Cardiac fibroblast (primary cell): ENCODE results near the gene FHL2.
"Not testable (repeated sequence)": the region's sequence is repeated elsewhere in the genome, so short reads cannot be mapped to it uniquely, and the experiment has no call there.

Source experiments
- DNase-seq, 2 donors: peaks; one replicate each; pipeline versions ENCODE4 v3.0.0 to v3.0.0-alpha.2; 2010; ENCODE audit warnings: low read depth in 2 of 2
- H3K4me3 ChIP-seq, 2 donors: replicated peaks in 1 of 2; 1 replicate in 1 of 2; 2 replicates in 1 of 2; pipeline ENCODE4 v1.5.1; 2011; ENCODE audit warnings: low read depth in 2 of 2, low read length in 2 of 2, mild to moderate bottlenecking in 2 of 2, moderate library complexity in 1 of 2
- TF ChIP-seq, protein P1 (sequence below): IDR thresholded peaks from one replicate; pipeline ENCODE4 v1.5.1; 2011; ENCODE audit warnings: low read depth, mild to moderate bottlenecking, low read length, inconsistent platforms

Gene FHL2

GRCh38 chr2:105431367-105432043 lies 32.7 kb upstream of the FHL2 start:
- TF ChIP-seq, protein P1, sequence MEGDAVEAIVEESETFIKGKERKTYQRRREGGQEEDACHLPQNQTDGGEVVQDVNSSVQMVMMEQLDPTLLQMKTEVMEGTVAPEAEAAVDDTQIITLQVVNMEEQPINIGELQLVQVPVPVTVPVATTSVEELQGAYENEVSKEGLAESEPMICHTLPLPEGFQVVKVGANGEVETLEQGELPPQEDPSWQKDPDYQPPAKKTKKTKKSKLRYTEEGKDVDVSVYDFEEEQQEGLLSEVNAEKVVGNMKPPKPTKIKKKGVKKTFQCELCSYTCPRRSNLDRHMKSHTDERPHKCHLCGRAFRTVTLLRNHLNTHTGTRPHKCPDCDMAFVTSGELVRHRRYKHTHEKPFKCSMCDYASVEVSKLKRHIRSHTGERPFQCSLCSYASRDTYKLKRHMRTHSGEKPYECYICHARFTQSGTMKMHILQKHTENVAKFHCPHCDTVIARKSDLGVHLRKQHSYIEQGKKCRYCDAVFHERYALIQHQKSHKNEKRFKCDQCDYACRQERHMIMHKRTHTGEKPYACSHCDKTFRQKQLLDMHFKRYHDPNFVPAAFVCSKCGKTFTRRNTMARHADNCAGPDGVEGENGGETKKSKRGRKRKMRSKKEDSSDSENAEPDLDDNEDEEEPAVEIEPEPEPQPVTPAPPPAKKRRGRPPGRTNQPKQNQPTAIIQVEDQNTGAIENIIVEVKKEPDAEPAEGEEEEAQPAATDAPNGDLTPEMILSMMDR: no peak
- no peak overlapping the region for H3K4me3 ChIP-seq
- DNase-seq: peak in 1 of 2 donors; percentile 76

- TF ChIP-seq, protein P1: no peak
- H3K4me3 ChIP-seq: no peak overlapping the region
- no peak for DNase-seq
These were observed 29.7 kb upstream of the FHL2 start for GRCh38 chr2:105428387-105429018.

DNA sequence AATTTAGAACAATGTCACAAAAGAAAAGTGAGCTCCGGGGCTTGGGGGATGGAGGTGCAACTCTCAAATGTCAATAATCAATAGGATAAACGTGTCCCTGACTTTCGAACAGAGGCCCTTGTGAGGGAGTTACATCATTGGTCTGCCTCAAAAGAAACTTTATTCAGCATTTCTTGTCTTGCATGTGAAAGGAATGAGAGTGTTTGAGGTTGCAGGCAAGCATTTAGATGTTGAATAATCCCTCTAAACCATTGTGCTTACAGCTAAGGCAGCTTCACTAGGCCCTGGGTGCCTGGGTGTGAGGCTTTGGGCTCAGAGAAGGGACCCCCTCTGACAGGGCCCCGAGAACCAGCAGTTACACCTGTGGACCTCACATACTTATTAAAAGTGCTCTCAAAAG lies 28.6 kb upstream of the FHL2 start:
- no peak overlapping the region for H3K4me3 ChIP-seq
- no peak for DNase-seq
- TF ChIP-seq, protein P1: no peak

- TF ChIP-seq, protein P1: no peak
- DNase-seq: no peak
- H3K4me3 ChIP-seq: no peak overlapping the region
These were observed 27.9 kb upstream of the FHL2 start for GRCh38 chr2:105426626-105427292.

GRCh38 chr2:105425936-105426625 lies 27.2 kb upstream of the FHL2 start:
- TF ChIP-seq, protein P1: no peak
- H3K4me3 ChIP-seq: no peak overlapping the region
- no peak for DNase-seq

DNA sequence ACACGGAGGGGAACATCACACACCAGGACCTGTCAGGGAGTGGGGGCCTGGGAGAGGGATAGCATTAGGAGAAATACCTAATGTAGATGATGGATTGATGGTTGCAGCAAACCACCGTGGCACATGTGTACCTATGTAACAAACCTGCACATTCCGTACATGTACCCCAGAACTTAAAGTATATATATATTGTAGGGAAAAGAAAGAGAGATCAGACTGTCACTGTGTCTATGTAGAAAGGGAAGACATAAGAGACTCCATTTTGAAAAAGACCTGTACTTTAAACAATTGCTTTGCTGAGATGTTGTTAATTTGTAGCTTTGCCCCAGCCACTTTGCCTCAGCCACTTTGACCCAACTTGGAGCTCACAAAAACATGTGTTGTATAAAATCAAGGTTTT lies 26.0 kb upstream of the FHL2 start:
- DNase-seq, H3K4me3 ChIP-seq: not testable (repeated sequence)

DNA sequence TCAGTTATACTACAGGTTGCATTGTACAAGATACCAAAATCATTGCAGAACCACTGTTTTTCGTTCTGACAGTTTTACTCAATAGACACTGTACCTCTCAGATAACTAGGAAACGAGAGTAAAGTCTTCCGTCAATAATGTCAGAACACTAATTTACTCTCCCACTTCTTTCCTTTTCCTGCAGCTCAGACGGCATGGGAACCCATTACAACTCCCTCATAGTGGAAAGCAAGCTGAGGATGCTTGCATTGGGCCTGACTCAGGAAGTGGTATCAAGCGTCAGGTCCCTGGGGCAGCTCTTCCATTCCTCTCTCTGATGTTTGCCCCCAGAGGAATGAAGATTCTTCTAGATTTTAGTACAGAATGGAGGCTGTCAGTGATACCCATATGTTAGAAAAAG lies 23.9 kb upstream of the FHL2 start:
- DNase-seq: no peak
- TF ChIP-seq, protein P1: no peak
- no peak overlapping the region for H3K4me3 ChIP-seq
